CD14-positive monocyte (primary cell): ENCODE results near the gene CACNA1S. TPM values are rescaled to one million over a fixed set of nuclear protein-coding genes. Genes with fewer than 3 reads are reported as not detected.

Experiments
- DNase-seq, 3 donors: peaks; one replicate each; pipeline ENCODE4 v3.0.0-alpha.2; 2011 to 2022
- H2AFZ ChIP-seq: 2 replicates; pipeline ENCODE4 v1.6.0; 2012; ENCODE audit warnings: mild to moderate bottlenecking, low read depth, low read length, inconsistent platforms; ENCODE audit not compliant: insufficient read depth, poor library complexity, severe bottlenecking
- H3K27ac ChIP-seq, 2 donors: 1 replicate in 1 of 2; 2 replicates in 1 of 2; pipeline ENCODE4 v1.5.1; 2012 to 2013; ENCODE audit warnings: low read length in 2 of 2, control low read depth in 1 of 2, inconsistent platforms in 1 of 2, low read depth in 1 of 2, mild to moderate bottlenecking in 1 of 2
- H3K27me3 ChIP-seq, 2 donors: one replicate each; pipeline versions ENCODE4 v1.6.0 to v1.6.1; 2011 to 2013; ENCODE audit warnings: low read length in 2 of 2; ENCODE audit not compliant: control insufficient read depth in 2 of 2, insufficient read depth in 2 of 2
- H3K36me3 ChIP-seq, 2 donors: replicated peaks in 1 of 2; 1 replicate in 1 of 2; 2 replicates in 1 of 2; pipeline versions ENCODE4 v1.5.1 to v1.6.1; 2012 to 2013; ENCODE audit warnings: low read length in 2 of 2, control low read depth in 1 of 2, inconsistent platforms in 1 of 2, mild to moderate bottlenecking in 1 of 2; ENCODE audit not compliant: insufficient read depth in 2 of 2, control insufficient read depth in 1 of 2
- H3K4me1 ChIP-seq, 2 donors: 1 replicate in 1 of 2; 2 replicates in 1 of 2; pipeline versions ENCODE4 v1.5.1 to v1.6.1; 2012 to 2013; ENCODE audit warnings: low read length in 2 of 2, control low read depth in 1 of 2, inconsistent platforms in 1 of 2, mild to moderate bottlenecking in 1 of 2, moderate library complexity in 1 of 2; ENCODE audit not compliant: insufficient read depth in 2 of 2, control insufficient read depth in 1 of 2
- H3K4me2 ChIP-seq: replicated peaks from 2 replicates; pipeline ENCODE3; 2012; ENCODE audit warnings: low read length, moderate library complexity, mild to moderate bottlenecking; ENCODE audit not compliant: poor library complexity, severe bottlenecking; ENCODE audit errors: extremely low read depth
- H3K4me3 ChIP-seq, 3 experiments: fragments of 200-600 bp in 1 of 3; sonication (generic) in 1 of 3; replicated peaks in 1 of 3; 1 replicate in 2 of 3; 2 replicates in 1 of 3; pipeline ENCODE4 v1.5.1; 2011 to 2013; ENCODE audit warnings: low read length in 3 of 3, mild to moderate bottlenecking in 3 of 3, control low read depth in 2 of 3, low read depth in 2 of 3, inconsistent platforms in 1 of 3, moderate library complexity in 1 of 3
- H3K79me2 ChIP-seq: 2 replicates; pipeline ENCODE4 v1.6.0; 2012; ENCODE audit warnings: mild to moderate bottlenecking, control low read depth, inconsistent platforms, low read length, moderate library complexity; ENCODE audit not compliant: insufficient read depth
- H3K9ac ChIP-seq: 2 replicates; pipeline ENCODE4 v1.6.0; 2017; ENCODE audit warnings: low read length, mild to moderate bottlenecking; ENCODE audit not compliant: insufficient read depth, poor library complexity, severe bottlenecking
- H3K9me3 ChIP-seq, 2 donors: replicated peaks in 1 of 2; 1 replicate in 1 of 2; 2 replicates in 1 of 2; pipeline versions ENCODE4 v1.5.1 to v1.6.1; 2012 to 2013; ENCODE audit warnings: low read length in 2 of 2, control low read depth in 1 of 2; ENCODE audit not compliant: control insufficient read depth in 1 of 2, insufficient read depth in 1 of 2
- H4K20me1 ChIP-seq: 2 replicates; pipeline ENCODE4 v1.6.0; 2012; ENCODE audit warnings: mild to moderate bottlenecking, low read length, control low read depth, moderate library complexity; ENCODE audit not compliant: insufficient read depth
- H3K27ac Mint-ChIP-seq, 7 donors: one replicate each; pipeline ENCODE4 v1.8.0; 2020; ENCODE audit warnings: mild to moderate bottlenecking in 7 of 7, mixed read lengths in 7 of 7, moderate library complexity in 6 of 7, inconsistent platforms in 2 of 7
- H3K27me3 Mint-ChIP-seq, 3 donors: one replicate each; pipeline ENCODE4 v1.8.0; 2021 to 2022; ENCODE audit warnings: low read depth in 3 of 3, mild to moderate bottlenecking in 3 of 3, mixed read lengths in 3 of 3, moderate library complexity in 3 of 3, inconsistent platforms in 1 of 3
- H3K36me3 Mint-ChIP-seq, 2 donors: one replicate each; pipeline ENCODE4 v1.8.0; 2020; ENCODE audit warnings: mixed read lengths in 2 of 2, inconsistent platforms in 1 of 2, mild to moderate bottlenecking in 1 of 2
- H3K4me1 Mint-ChIP-seq: one replicate; pipeline ENCODE4 v1.8.0; 2020; ENCODE audit warnings: mild to moderate bottlenecking, mixed read lengths
- H3K4me3 Mint-ChIP-seq, 2 donors: one replicate each; pipeline ENCODE4 v1.8.0; 2020; ENCODE audit warnings: mild to moderate bottlenecking in 2 of 2, mixed read lengths in 2 of 2, moderate library complexity in 1 of 2
- H3K9me3 Mint-ChIP-seq, 7 donors: one replicate each; pipeline ENCODE4 v1.8.0; 2020 to 2022; ENCODE audit warnings: mixed read lengths in 7 of 7, mild to moderate bottlenecking in 6 of 7, moderate library complexity in 6 of 7, inconsistent platforms in 2 of 7
- CTCF ChIP-seq: fragments of 200-600 bp; IDR thresholded peaks from one replicate; pipeline ENCODE4 v1.8.0; 2022; ENCODE audit warnings: antibody characterized with exemption, mild to moderate bottlenecking
- WGBS: methylation state at CpG from one replicate; pipeline ENCODE4 v1.1.5; 2013; ENCODE audit warnings: missing lambda C conversion rate; ENCODE audit not compliant: insufficient coverage; 5-methylcytosine and 5-hydroxymethylcytosine counted together
- intact Hi-C, 2 donors: fragments of 100-400 bp; cut with micrococcal nuclease; formaldehyde crosslinking; loops; one replicate each; pipeline versions ENCODE4 v1.15.0 to v1.15.1; 2023
- polyA plus RNA-seq, 3 donors: library from polyadenylated mRNA; depleted of rRNA in 1 of 3; unstranded in 2 of 3; stranded (reverse) in 1 of 3; fragments of 300-500 nt in 2 of 3; fragments of >200 nt in 1 of 3; fragmentation: Illumina TruSeq in 2 of 3; gene quantifications; 1 replicate in 2 of 3; 2 replicates in 1 of 3; pipeline ENCODE4 v1.2.3, GENCODE V29; 2012 to 2021

Gene CACNA1S
- polyA plus RNA-seq, 3 donors, result not detected

GRCh38 chr1:201098992-201099677 lies 13.1 kb downstream of the CACNA1S start:
- Mint-ChIP-seq H3K4me3 (no peak overlapping the region), H3K27me3 (peaks cover 2 to 9% (median 3%) of the 10 kb centered on the region in 3 donors), H3K9me3 (no peaks in the 10 kb centered on the region), H3K4me1 (no peaks in the 10 kb centered on the region), H3K36me3 (no peaks in the 10 kb centered on the region), H3K27ac (no peak overlapping the region)
- Histone ChIP-seq H3K79me2 (no peaks in the 10 kb centered on the region), H2AFZ (no peak overlapping the region), H3K9ac (no peak overlapping the region), H3K36me3 (no peaks in the 10 kb centered on the region), H3K4me1 (no peaks in the 10 kb centered on the region), H3K4me2 (no peak overlapping the region), H3K4me3 (no peak overlapping the region), H4K20me1 (no peaks in the 10 kb centered on the region), H3K9me3 (no peaks in the 10 kb centered on the region), H3K27ac (no peak overlapping the region), H3K27me3 (no peaks in the 10 kb centered on the region)
- no peak for DNase-seq
- intact Hi-C loops, result no loop called here
- WGBS, result 92% methylated on average over 1 of the region's 5 CpGs
- no peak for TF ChIP-seq CTCF

GRCh38 chr1:201096977-201097856 lies 15.0 kb downstream of the CACNA1S start:
- H3K27me3 Mint-ChIP-seq, result peaks cover 2 to 6% (median 3%) of the 10 kb centered on the region in 3 donors
- TF ChIP-seq CTCF, result no peak
- no peaks in the 10 kb centered on the region for H3K36me3 Mint-ChIP-seq
- no peaks in the 10 kb centered on the region for H3K4me1 ChIP-seq
- no peak overlapping the region for H2AFZ ChIP-seq
- H3K9me3 Mint-ChIP-seq, result no peaks in the 10 kb centered on the region
- H3K27ac ChIP-seq, result no peak overlapping the region
- no peak overlapping the region for H3K4me3 ChIP-seq
- no peak overlapping the region for H3K27ac Mint-ChIP-seq
- H3K9ac ChIP-seq, result no peak overlapping the region
- no peak overlapping the region for H3K4me2 ChIP-seq
- H3K79me2 ChIP-seq, result no peaks in the 10 kb centered on the region
- WGBS, result 92% methylated on average over 13 of the region's 17 CpGs
- H3K4me1 Mint-ChIP-seq, result no peaks in the 10 kb centered on the region
- intact Hi-C loops, result no loop called here
- H3K27me3 ChIP-seq, result no peaks in the 10 kb centered on the region
- H3K36me3 ChIP-seq, result no peaks in the 10 kb centered on the region
- no peak overlapping the region for H3K4me3 Mint-ChIP-seq
- H3K9me3 ChIP-seq, result no peaks in the 10 kb centered on the region
- DNase-seq, result no peak
- H4K20me1 ChIP-seq, result no peaks in the 10 kb centered on the region
